ENCODE data around the gene PCDH9. TPM values are rescaled to one million over a fixed set of nuclear protein-coding genes. Genes with fewer than 3 reads are reported as not detected.

PCDH9 gene
- total and polyA plus RNA-seq, 2 experiments from 2014 or later, result 0.31 to 0.52 TPM

GRCh38 chr13:67204764-67205163, 25.4 kb downstream of the PCDH9 start (continued):
- TF ChIP-seq ZNF462 (CRISPR knock-in tag; IDR thresholded peaks at IDR 0.05) (no peak), REST (IDR thresholded peaks at IDR 0.05; ENCODE audit: unreplicated experiment) (no peak), CREB1 (CRISPR knock-in tag; IDR thresholded peaks at IDR 0.05; ENCODE audit: low read depth) (no peak), ZNF331 (CRISPR knock-in tag; IDR thresholded peaks at IDR 0.05; ENCODE audit: low read depth) (no peak)

DNA sequence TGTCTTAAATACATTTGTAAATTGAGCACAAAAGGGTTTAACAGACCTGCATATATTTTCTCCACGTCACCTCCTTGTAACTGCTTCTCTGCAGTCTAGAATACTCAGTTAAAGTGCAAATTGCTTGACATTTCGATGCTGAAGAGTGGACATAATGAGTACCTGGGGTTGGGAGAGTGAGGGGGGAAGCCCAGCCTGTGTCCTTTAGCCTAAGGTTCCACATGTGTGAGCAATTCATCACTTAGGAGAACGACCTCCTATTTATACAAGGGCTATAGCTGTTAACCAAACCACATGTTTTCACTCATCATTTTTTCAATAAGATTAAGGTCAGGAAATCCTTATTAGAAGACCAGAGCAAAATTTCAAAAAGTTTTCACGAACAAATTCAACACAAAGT, 29.5 kb downstream of the PCDH9 start:
- no peak overlapping the region for H2AFZ ChIP-seq
- H3K9me2 ChIP-seq (ENCODE audit: insufficient read depth), result no peaks in the 10 kb centered on the region
- H4K20me1 ChIP-seq (replicated peaks; ENCODE audit: insufficient read depth), result no peaks in the 10 kb centered on the region
- no peaks in the 10 kb centered on the region for H3K79me2 ChIP-seq (replicated peaks; ENCODE audit: insufficient read depth)
- DNase-seq (ENCODE audit: low spot score) (no peak), ATAC-seq (no peak)
- Mint-ChIP-seq H3K9me3 (no peaks in the 10 kb centered on the region), H3K36me3 (ENCODE audit: low read depth) (no peaks in the 10 kb centered on the region), H3K27me3 (ENCODE audit: insufficient read depth, low read depth, poor library complexity) (no peaks in the 10 kb centered on the region), H3K27ac (no peak overlapping the region), H3K4me3 (no peak overlapping the region), H3K4me1 (no peaks in the 10 kb centered on the region)
- no peaks in the 10 kb centered on the region for H3K4me1 ChIP-seq (ENCODE audit: insufficient read depth)
- H3K4me2 ChIP-seq, result no peak overlapping the region
- H3K4me3 ChIP-seq, result no peak overlapping the region
- no peak overlapping the region for H3K27ac ChIP-seq (ENCODE audit: low read depth)
- H3K27me3 ChIP-seq (ENCODE audit: insufficient read depth), result no peaks in the 10 kb centered on the region
- no peaks in the 10 kb centered on the region for H3F3A ChIP-seq (replicated peaks; ENCODE audit: low read depth)
- no peaks in the 10 kb centered on the region for H3K36me3 ChIP-seq (ENCODE audit: insufficient read depth)
- TF ChIP-seq ZNF331 (CRISPR knock-in tag; IDR thresholded peaks at IDR 0.05; ENCODE audit: low read depth) (no peak), EZH2 (IDR thresholded peaks at IDR 0.05; ENCODE audit: low read depth, unreplicated experiment) (no peak), REST (IDR thresholded peaks at IDR 0.05; ENCODE audit: unreplicated experiment) (no peak), CTCF (conservative IDR thresholded peaks at IDR 0.05; ENCODE audit: low read depth in 2 of 2) (no peak), ZNF114 (CRISPR knock-in tag; IDR thresholded peaks at IDR 0.05) (no peak)

Measured in GM23338 (cell line).